ENCODE data around the gene TRPM4.

TRPM4 gene

DNA sequence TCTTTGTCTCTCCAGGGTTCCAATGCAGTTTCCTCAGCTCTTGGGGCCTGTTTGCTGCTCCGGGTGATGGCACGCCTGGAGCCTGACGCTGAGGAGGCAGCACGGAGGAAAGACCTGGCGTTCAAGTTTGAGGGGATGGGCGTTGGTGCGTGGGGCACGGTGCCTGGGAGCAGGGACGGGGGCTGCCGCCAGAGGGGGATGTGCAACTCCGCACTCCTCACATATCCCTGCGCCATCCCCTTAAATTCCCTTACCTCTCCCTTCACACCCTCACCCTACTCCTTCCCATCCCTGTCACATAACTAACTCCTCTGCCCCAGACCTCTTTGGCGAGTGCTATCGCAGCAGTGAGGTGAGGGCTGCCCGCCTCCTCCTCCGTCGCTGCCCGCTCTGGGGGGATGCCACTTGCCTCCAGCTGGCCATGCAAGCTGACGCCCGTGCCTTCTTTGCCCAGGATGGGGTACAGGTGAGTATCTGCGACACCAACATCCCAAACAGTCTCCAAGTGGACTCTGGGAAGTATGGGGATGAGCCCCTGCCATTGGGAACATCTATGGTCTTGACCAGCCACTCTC lies 31.1 kb downstream of the TRPM4 start:
- Histone ChIP-seq H3K18ac (ENCODE audit: low read length) (no peak overlapping the region), H3K4ac (ENCODE audit: low read length) (no peak overlapping the region), H3K36me3 (replicated peaks in 1 of 2; ENCODE audit: control insufficient read depth in 2 of 2, insufficient read depth in 2 of 2, low read length in 2 of 2) (peaks cover 1 to 91% of the 10 kb centered on the region in 2 donors), H3K4me1 (ENCODE audit: control insufficient read depth in 2 of 2, insufficient read depth in 1 of 2, low read depth in 1 of 2, low read length in 2 of 2) (no peaks in the 10 kb centered on the region), H2BK5ac (ENCODE audit: low read length) (no peak overlapping the region), H3K27ac (replicated peaks; ENCODE audit: low read length) (no peak overlapping the region), H3K79me1 (ENCODE audit: low read depth, low read length) (no peaks in the 10 kb centered on the region), H2AK5ac (ENCODE audit: low read depth, low read length) (no peak overlapping the region), H3K9me3 (replicated peaks in 1 of 2; ENCODE audit: control insufficient read depth in 2 of 2, insufficient read depth in 1 of 2, low read depth in 1 of 2, low read length in 2 of 2) (peaks cover 2 to 17% of the 10 kb centered on the region in 2 donors), H3K4me2 (ENCODE audit: insufficient read depth, low read length, poor library complexity, severe bottlenecking) (no peak overlapping the region), H3K14ac (ENCODE audit: low read length) (no peak overlapping the region), H4K91ac (ENCODE audit: low read depth, low read length, poor library complexity) (no peak overlapping the region), H2BK15ac (ENCODE audit: low read length) (no peak overlapping the region), H2BK12ac (ENCODE audit: low read length) (no peak overlapping the region), H3K23ac (ENCODE audit: low read depth, low read length, poor library complexity) (no peak overlapping the region), H2AFZ (ENCODE audit: low read length) (no peak overlapping the region), H3K27me3 (ENCODE audit: control insufficient read depth in 3 of 3, insufficient read depth in 3 of 3, low read depth in 1 of 3, low read length in 3 of 3) (no peaks in the 10 kb centered on the region), H2BK120ac (ENCODE audit: low read depth, low read length) (no peak overlapping the region), H4K8ac (ENCODE audit: low read depth, low read length) (no peak overlapping the region), H3K9ac (ENCODE audit: low read depth, low read length, poor library complexity) (no peak overlapping the region), H3K4me3 (ENCODE audit: low read length in 2 of 2) (no peak overlapping the region)
- WGBS, 2 donors (ENCODE audit: extremely low coverage in 2 of 2, insufficient read length in 2 of 2, insufficient replicate concordance in 1 of 2) = 100% methylated on average over 1 of the region's 21 CpGs; no CpG with 5 or more reads in 1 of the 2 donors
- DNase-seq (ENCODE audit: low spot score) = no peak

DNA sequence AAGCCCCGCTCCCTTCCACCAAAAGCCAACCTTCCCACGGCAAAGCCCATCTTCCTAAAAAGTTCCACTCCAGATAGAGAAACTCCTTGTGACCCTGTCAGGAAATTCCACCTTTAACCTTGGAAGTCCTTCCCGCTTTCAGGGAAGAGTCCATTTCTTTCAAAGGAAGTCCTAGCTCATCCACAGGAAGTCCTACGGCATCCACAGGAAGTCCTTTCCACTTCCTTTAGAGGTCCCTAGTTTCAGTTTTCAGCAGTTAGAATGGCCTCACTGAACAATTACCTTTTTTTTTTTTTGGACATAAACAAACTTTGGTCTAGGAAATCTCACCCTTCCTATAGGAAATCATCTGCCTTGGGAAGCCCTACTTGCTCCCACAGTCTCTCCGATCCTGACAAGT lies 31.7 kb downstream of the TRPM4 start:
- Histone ChIP-seq H3K18ac (ENCODE audit: low read length) (no peak overlapping the region), H3K4me3 (ENCODE audit: low read length in 2 of 2) (no peak overlapping the region), H3K4me2 (ENCODE audit: insufficient read depth, low read length, poor library complexity, severe bottlenecking) (no peak overlapping the region), H2AK5ac (ENCODE audit: low read depth, low read length) (no peak overlapping the region), H2BK12ac (ENCODE audit: low read length) (no peak overlapping the region), H3K4ac (ENCODE audit: low read length) (no peak overlapping the region), H2BK15ac (ENCODE audit: low read length) (no peak overlapping the region), H3K79me1 (ENCODE audit: low read depth, low read length) (no peaks in the 10 kb centered on the region), H3K9ac (ENCODE audit: low read depth, low read length, poor library complexity) (no peak overlapping the region), H2BK120ac (ENCODE audit: low read depth, low read length) (no peak overlapping the region), H4K8ac (ENCODE audit: low read depth, low read length) (no peak overlapping the region), H3K9me3 (replicated peaks in 1 of 2; ENCODE audit: control insufficient read depth in 2 of 2, insufficient read depth in 1 of 2, low read depth in 1 of 2, low read length in 2 of 2) (peaks cover 2 to 14% of the 10 kb centered on the region in 2 donors), H4K91ac (ENCODE audit: low read depth, low read length, poor library complexity) (no peak overlapping the region), H3K27me3 (ENCODE audit: control insufficient read depth in 3 of 3, insufficient read depth in 3 of 3, low read depth in 1 of 3, low read length in 3 of 3) (no peaks in the 10 kb centered on the region), H3K36me3 (replicated peaks in 1 of 2; ENCODE audit: control insufficient read depth in 2 of 2, insufficient read depth in 2 of 2, low read length in 2 of 2) (peaks cover 1 to 91% of the 10 kb centered on the region in 2 donors), H3K23ac (ENCODE audit: low read depth, low read length, poor library complexity) (no peak overlapping the region), H3K4me1 (ENCODE audit: control insufficient read depth in 2 of 2, insufficient read depth in 1 of 2, low read depth in 1 of 2, low read length in 2 of 2) (no peaks in the 10 kb centered on the region), H3K14ac (ENCODE audit: low read length) (no peak overlapping the region), H2AFZ (ENCODE audit: low read length) (no peak overlapping the region), H2BK5ac (ENCODE audit: low read length) (no peak overlapping the region), H3K27ac (replicated peaks; ENCODE audit: low read length) (no peak overlapping the region)
- WGBS, 2 donors (ENCODE audit: extremely low coverage in 2 of 2, insufficient read length in 2 of 2, insufficient replicate concordance in 1 of 2) = no CpG with 5 or more reads among the region's 5 CpGs
- DNase-seq (ENCODE audit: low spot score) = no peak

DNA sequence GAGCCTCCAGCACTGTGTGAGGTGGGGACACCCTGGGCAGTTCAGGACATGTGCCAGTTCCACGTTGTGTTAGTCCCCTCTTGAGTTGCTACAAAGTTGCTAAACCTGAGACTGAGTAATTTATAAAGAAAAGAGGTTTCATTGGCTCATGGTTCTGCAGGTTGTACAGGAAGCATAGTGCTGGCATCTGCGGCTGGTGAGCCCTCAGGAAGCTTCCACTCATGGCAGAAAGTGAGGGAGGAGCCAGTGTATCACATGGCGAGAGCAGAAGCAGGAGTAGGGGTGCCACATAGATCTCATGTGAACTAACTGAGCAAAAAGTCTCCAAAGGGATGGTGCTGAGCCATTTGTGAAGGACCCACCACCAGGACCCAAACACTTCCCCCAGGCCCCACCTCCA lies 33.2 kb downstream of the TRPM4 start:
- WGBS, 2 donors (ENCODE audit: extremely low coverage in 2 of 2, insufficient read length in 2 of 2, insufficient replicate concordance in 1 of 2) = no CpG with 5 or more reads among the region's 3 CpGs
- Histone ChIP-seq H2BK15ac (ENCODE audit: low read length) (no peak overlapping the region), H3K27me3 (ENCODE audit: control insufficient read depth in 3 of 3, insufficient read depth in 3 of 3, low read depth in 1 of 3, low read length in 3 of 3) (no peaks in the 10 kb centered on the region), H3K23ac (ENCODE audit: low read depth, low read length, poor library complexity) (no peak overlapping the region), H3K79me1 (ENCODE audit: low read depth, low read length) (no peaks in the 10 kb centered on the region), H4K8ac (ENCODE audit: low read depth, low read length) (no peak overlapping the region), H3K9me3 (replicated peaks in 1 of 2; ENCODE audit: control insufficient read depth in 2 of 2, insufficient read depth in 1 of 2, low read depth in 1 of 2, low read length in 2 of 2) (peaks cover 2 to 14% of the 10 kb centered on the region in 2 donors), H3K27ac (replicated peaks; ENCODE audit: low read length) (no peak overlapping the region), H2AK5ac (ENCODE audit: low read depth, low read length) (no peak overlapping the region), H3K4me1 (ENCODE audit: control insufficient read depth in 2 of 2, insufficient read depth in 1 of 2, low read depth in 1 of 2, low read length in 2 of 2) (no peaks in the 10 kb centered on the region), H4K91ac (ENCODE audit: low read depth, low read length, poor library complexity) (no peak overlapping the region), H3K4me2 (ENCODE audit: insufficient read depth, low read length, poor library complexity, severe bottlenecking) (no peak overlapping the region), H2BK120ac (ENCODE audit: low read depth, low read length) (no peak overlapping the region), H3K4ac (ENCODE audit: low read length) (no peak overlapping the region), H3K14ac (ENCODE audit: low read length) (no peak overlapping the region), H3K18ac (ENCODE audit: low read length) (no peak overlapping the region), H3K36me3 (replicated peaks in 1 of 2; ENCODE audit: control insufficient read depth in 2 of 2, insufficient read depth in 2 of 2, low read length in 2 of 2) (peaks cover 1 to 93% of the 10 kb centered on the region in 2 donors), H3K9ac (ENCODE audit: low read depth, low read length, poor library complexity) (no peak overlapping the region), H2BK5ac (ENCODE audit: low read length) (no peak overlapping the region), H2AFZ (ENCODE audit: low read length) (no peak overlapping the region), H3K4me3 (ENCODE audit: low read length in 2 of 2) (no peak overlapping the region), H2BK12ac (ENCODE audit: low read length) (no peak overlapping the region)
- DNase-seq (ENCODE audit: low spot score) = no peak

DNA sequence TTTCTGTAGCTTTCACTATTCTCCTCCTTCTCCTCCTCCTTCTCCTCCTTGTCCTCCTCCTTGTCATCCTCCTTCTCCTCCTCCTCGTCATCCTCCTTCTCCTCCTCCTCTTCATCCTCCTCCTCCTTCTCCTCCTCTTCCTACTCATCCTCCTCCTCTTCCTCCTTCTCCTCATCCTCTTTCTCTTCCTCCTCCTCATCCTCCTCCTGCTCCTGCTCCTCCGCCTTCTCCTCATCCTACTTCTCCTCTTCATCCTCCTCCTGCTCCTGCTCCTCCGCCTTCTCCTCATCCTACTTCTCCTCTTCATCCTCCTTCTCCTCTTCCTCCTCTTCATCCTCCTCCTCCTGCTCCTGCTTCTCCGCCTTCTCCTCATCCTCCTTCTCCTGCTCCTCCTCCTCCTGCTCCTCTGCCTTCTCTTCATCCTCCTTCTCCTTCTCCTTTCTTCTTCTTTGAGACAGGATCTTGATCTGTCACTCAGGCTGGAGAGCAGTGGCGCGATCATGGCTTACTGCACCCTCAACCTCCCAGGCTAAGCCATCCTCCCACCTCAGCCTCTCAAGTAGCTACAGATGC lies 36.3 kb downstream of the TRPM4 start:
- Histone ChIP-seq H3K36me3 (replicated peaks in 1 of 2; ENCODE audit: control insufficient read depth in 2 of 2, insufficient read depth in 2 of 2, low read length in 2 of 2) (peaks cover 1 to 79% of the 10 kb centered on the region in 2 donors), H3K27ac (replicated peaks; ENCODE audit: low read length) (no peak overlapping the region), H3K4me1 (ENCODE audit: control insufficient read depth in 2 of 2, insufficient read depth in 1 of 2, low read depth in 1 of 2, low read length in 2 of 2) (no peaks in the 10 kb centered on the region), H2BK12ac (ENCODE audit: low read length) (no peak overlapping the region), H3K9ac (ENCODE audit: low read depth, low read length, poor library complexity) (no peak overlapping the region), H3K23ac (ENCODE audit: low read depth, low read length, poor library complexity) (no peak overlapping the region), H3K18ac (ENCODE audit: low read length) (no peak overlapping the region), H4K91ac (ENCODE audit: low read depth, low read length, poor library complexity) (no peak overlapping the region), H2BK15ac (ENCODE audit: low read length) (no peak overlapping the region), H2BK5ac (ENCODE audit: low read length) (no peak overlapping the region), H3K27me3 (ENCODE audit: control insufficient read depth in 3 of 3, insufficient read depth in 3 of 3, low read depth in 1 of 3, low read length in 3 of 3) (no peaks in the 10 kb centered on the region), H3K4ac (ENCODE audit: low read length) (no peak overlapping the region), H3K4me2 (ENCODE audit: insufficient read depth, low read length, poor library complexity, severe bottlenecking) (no peak overlapping the region), H3K9me3 (replicated peaks in 1 of 2; ENCODE audit: control insufficient read depth in 2 of 2, insufficient read depth in 1 of 2, low read depth in 1 of 2, low read length in 2 of 2) (peaks cover 2 to 14% of the 10 kb centered on the region in 2 donors), H2AFZ (ENCODE audit: low read length) (no peak overlapping the region), H3K4me3 (ENCODE audit: low read length in 2 of 2) (no peak overlapping the region), H2AK5ac (ENCODE audit: low read depth, low read length) (no peak overlapping the region), H3K14ac (ENCODE audit: low read length) (no peak overlapping the region), H2BK120ac (ENCODE audit: low read depth, low read length) (no peak overlapping the region), H4K8ac (ENCODE audit: low read depth, low read length) (no peak overlapping the region), H3K79me1 (ENCODE audit: low read depth, low read length) (no peaks in the 10 kb centered on the region)
- 97 to 100% methylated on average over 1 to 3 of the region's 6 CpGs for WGBS, 2 donors (ENCODE audit: extremely low coverage in 2 of 2, insufficient read length in 2 of 2, insufficient replicate concordance in 1 of 2)
- DNase-seq (ENCODE audit: low spot score) = no peak
